Sigmoid colon (tissue), 4 donors: ENCODE measurements around the gene PVALEF.

ENCODE experiments used
- EP300 ChIP-seq, 4 donors: sonication (generic); formaldehyde crosslinking; IDR thresholded peaks; one replicate each; pipeline ENCODE4 v1.6.1; 2017; ENCODE audit warnings: antibody characterized with exemption in 4 of 4
- TF ChIP-seq, protein P1 (sequence below), 4 experiments: fragments of 450-650 bp in 3 of 4; fragments of 200-600 bp in 1 of 4; IDR thresholded peaks; one replicate each; pipeline ENCODE4 v1.5.1; 2016 to 2019; ENCODE audit warnings: antibody characterized with exemption in 4 of 4, mild to moderate bottlenecking in 3 of 4, moderate library complexity in 2 of 4

DNA sequence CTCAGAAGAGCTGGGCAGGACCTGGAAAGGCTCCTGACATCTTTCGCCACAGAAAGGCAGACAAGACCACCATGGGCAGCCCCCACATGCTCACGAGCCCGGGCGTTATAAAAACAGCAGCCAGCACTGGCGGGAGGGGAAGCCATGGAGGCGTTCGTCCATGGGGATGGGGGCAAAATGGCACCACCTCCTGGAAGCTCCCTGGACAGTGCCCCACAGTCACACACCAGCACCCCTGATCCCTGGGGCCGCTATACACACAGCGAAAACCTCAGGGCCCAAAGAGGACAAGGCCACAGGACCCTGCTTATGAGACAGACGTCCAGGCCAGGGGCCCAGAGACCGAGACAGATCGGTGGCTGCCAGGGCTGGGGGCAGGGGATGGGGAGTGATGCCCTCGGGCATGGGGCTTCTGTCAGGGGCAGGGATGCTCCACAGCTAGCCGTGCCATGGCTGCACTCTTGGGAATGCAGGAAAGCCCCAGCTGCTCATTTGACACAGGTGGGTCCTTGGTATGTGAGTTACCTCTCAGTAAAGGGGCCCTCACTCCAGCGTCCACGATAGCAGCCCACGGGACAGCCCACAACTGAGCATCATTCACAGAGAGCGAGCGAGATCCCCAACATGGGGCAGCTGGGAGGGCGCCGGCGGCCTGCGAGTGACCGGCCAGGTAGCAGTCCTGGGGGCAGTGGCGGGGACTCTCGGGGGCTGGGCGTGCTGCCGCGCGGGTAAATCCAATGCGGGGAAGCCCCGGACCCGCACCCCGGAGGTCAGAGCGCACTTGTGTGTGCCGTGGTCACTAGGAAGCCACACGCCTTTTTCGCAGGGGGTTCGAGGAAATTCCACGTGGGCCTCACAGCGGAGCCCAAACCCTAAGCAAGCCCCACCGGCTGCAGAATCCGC lies 6.4 kb upstream of the PVALEF start:
- TF ChIP-seq EP300 (IDR thresholded peaks at IDR 0.05), result no peak
- TF ChIP-seq, protein P1, sequence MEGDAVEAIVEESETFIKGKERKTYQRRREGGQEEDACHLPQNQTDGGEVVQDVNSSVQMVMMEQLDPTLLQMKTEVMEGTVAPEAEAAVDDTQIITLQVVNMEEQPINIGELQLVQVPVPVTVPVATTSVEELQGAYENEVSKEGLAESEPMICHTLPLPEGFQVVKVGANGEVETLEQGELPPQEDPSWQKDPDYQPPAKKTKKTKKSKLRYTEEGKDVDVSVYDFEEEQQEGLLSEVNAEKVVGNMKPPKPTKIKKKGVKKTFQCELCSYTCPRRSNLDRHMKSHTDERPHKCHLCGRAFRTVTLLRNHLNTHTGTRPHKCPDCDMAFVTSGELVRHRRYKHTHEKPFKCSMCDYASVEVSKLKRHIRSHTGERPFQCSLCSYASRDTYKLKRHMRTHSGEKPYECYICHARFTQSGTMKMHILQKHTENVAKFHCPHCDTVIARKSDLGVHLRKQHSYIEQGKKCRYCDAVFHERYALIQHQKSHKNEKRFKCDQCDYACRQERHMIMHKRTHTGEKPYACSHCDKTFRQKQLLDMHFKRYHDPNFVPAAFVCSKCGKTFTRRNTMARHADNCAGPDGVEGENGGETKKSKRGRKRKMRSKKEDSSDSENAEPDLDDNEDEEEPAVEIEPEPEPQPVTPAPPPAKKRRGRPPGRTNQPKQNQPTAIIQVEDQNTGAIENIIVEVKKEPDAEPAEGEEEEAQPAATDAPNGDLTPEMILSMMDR (IDR thresholded peaks at IDR 0.05), result no peak
